ENCODE data around the gene HVCN1. TPM values are rescaled to one million over a fixed set of nuclear protein-coding genes. Genes with fewer than 3 reads are reported as not detected.

HVCN1 gene
- polyA plus RNA-seq, 1 experiment: 6.9 TPM

DNA sequence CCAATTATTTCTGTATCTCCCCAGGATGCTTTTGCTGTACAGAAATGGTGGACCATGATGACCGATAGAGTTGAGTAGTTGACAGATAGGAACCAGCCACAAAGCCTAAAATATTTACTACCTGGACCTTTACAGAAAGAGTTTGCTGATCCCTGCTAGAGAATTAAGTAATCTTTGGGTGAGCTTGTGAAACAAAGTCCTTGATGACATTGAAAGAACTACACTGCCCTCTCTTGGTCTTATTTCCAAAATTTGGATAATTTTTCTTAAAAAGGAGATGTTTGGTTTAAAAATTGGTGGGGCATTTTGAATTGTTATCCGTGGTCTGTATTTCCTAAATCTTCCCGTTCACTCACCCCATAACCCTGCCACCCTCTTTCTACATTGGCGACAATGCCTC, 88.7 kb downstream of the HVCN1 start:
- TF ChIP-seq CTCF (IDR thresholded peaks at IDR 0.05; ENCODE audit: low read depth, low read length): peak; percentile 49
- ChIA-PET POLR2A (interaction anchor here (1.1 to 3.3 kb wide), 3 partner anchors 14 to 150 kb away, joined by 4 to 16 read pairs (median 6); partner anchors contain the start of genes ARPC3, FAM216A, GPN3 and TCTN1), CTCF (interaction anchor here (0.5 to 10.1 kb wide), 23 partner anchors 8 to 288 kb away, joined by 3 to 369 read pairs (median 5); partner anchors contain the start of genes ARPC3, FAM216A, GPN3 and RAD9B)
- no peak overlapping the region for H3K4me3 ChIP-seq (ENCODE audit: low read depth, low read length)
- no peaks in the 10 kb centered on the region for H3K27me3 ChIP-seq (ENCODE audit: control insufficient read depth, insufficient read depth, low read length)
- no peaks in the 10 kb centered on the region for H3K9me3 ChIP-seq (ENCODE audit: control insufficient read depth, insufficient read depth, low read length)
- no peak for DNase-seq (ENCODE audit: low read depth, low spot score)
- no peak overlapping the region for H3K27ac ChIP-seq (ENCODE audit: low read depth, low read length)

GRCh38 chr12:110599334-110599733, 89.6 kb downstream of the HVCN1 start:
- Histone ChIP-seq H3K27me3 (ENCODE audit: control insufficient read depth, insufficient read depth, low read length) (no peaks in the 10 kb centered on the region), H3K27ac (ENCODE audit: low read depth, low read length) (no peak overlapping the region), H3K9me3 (ENCODE audit: control insufficient read depth, insufficient read depth, low read length) (no peaks in the 10 kb centered on the region), H3K4me3 (ENCODE audit: low read depth, low read length) (no peak overlapping the region)
- POLR2A ChIA-PET: interaction anchor here (1.6 to 3.3 kb wide), 2 partner anchors 131 to 149 kb away, joined by 4 to 16 read pairs; partner anchors contain the start of genes ARPC3, FAM216A and GPN3
- DNase-seq (ENCODE audit: low read depth, low spot score): no peak
- no peak for TF ChIP-seq CTCF (IDR thresholded peaks at IDR 0.05; ENCODE audit: low read depth, low read length)
- CTCF ChIA-PET: interaction anchor here (0.7 to 10.1 kb wide), 11 partner anchors 7 to 694 kb away, joined by 3 to 369 read pairs (median 35); partner anchors contain the start of genes ARPC3, FAM216A, GPN3 and RAD9B

Small RNA genes within 50 kb of the gene (small RNA-seq; reads per million reads assigned to genes)
- not detected for gene RN7SL387P (ENCODE audit: insufficient read length, low read depth)

Other genes with a start within 250 kb of the HVCN1 start
- 57.0 and 82.3 TPM in 2 replicates for gene ARPC3, start 238.8 kb downstream of the HVCN1 start, polyA plus RNA-seq (2011; rRNA removed)
- gene GPN3, start 220.9 kb downstream of the HVCN1 start, polyA plus RNA-seq (2011; rRNA removed): 16.8 and 25.6 TPM in 2 replicates
- gene FAM216A, start 220.3 kb downstream of the HVCN1 start, polyA plus RNA-seq (2011; rRNA removed): 17.7 and 21.3 TPM in 2 replicates
- 135 and 170 TPM in 2 replicates for gene VPS29, start 187.0 kb downstream of the HVCN1 start, polyA plus RNA-seq (2011; rRNA removed)
- gene RAD9B, start 186.8 kb downstream of the HVCN1 start, polyA plus RNA-seq (2011; rRNA removed): 0.07 and 0.26 TPM in 2 replicates
- 9.3 and 11.4 TPM in 2 replicates for gene PPTC7, start 105.8 kb downstream of the HVCN1 start, polyA plus RNA-seq (2011; rRNA removed)
- gene TCTN1, start 75.0 kb downstream of the HVCN1 start, polyA plus RNA-seq (2011; rRNA removed): 32.7 and 35.4 TPM in 2 replicates
- 112 and 167 TPM in 2 replicates for gene PPP1CC, start 53.8 kb upstream of the HVCN1 start, polyA plus RNA-seq (2011; rRNA removed)
- not detected in 2 replicates for gene CCDC63, start 157.9 kb upstream of the HVCN1 start, polyA plus RNA-seq (2011; rRNA removed)
- gene MYL2, start 231.5 kb upstream of the HVCN1 start, polyA plus RNA-seq (2011; rRNA removed): not detected in 2 replicates

Measured in AG04450 (cell line).